ENCODE measurements around the gene NALCN. TPM values are rescaled to one million over a fixed set of nuclear protein-coding genes. Genes with fewer than 3 reads are reported as not detected.

Gene NALCN
- total RNA-seq, 3 donors from 2014 or later (not counting 1 experiment from before 2014, with no cell fraction given) = not detected

DNA sequence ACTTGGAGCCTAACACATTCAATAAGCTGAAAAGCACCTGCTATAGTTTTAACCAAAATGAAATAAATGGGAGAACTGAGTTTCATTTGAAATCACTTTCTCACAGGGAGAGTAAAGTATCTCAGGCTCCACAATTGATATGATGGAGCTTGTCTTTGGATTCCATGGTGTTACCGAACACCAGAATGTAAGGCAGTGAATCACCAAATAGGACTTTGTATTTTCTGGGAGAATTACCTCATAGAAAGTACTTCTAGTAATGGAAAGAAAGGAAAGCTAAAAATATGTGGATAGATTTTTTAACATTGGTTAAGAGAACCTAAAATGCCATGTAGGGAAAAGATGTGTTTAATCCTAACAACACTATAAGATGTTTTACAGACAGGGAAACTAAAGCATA is 123.6 kb downstream of the NALCN start:
- no peaks in the 10 kb centered on the region for H3K27me3 Mint-ChIP-seq (ENCODE audit: low read depth in 2 of 2)
- DNase-seq (no peak), ATAC-seq (no peak)
- TF ChIP-seq, protein P1, sequence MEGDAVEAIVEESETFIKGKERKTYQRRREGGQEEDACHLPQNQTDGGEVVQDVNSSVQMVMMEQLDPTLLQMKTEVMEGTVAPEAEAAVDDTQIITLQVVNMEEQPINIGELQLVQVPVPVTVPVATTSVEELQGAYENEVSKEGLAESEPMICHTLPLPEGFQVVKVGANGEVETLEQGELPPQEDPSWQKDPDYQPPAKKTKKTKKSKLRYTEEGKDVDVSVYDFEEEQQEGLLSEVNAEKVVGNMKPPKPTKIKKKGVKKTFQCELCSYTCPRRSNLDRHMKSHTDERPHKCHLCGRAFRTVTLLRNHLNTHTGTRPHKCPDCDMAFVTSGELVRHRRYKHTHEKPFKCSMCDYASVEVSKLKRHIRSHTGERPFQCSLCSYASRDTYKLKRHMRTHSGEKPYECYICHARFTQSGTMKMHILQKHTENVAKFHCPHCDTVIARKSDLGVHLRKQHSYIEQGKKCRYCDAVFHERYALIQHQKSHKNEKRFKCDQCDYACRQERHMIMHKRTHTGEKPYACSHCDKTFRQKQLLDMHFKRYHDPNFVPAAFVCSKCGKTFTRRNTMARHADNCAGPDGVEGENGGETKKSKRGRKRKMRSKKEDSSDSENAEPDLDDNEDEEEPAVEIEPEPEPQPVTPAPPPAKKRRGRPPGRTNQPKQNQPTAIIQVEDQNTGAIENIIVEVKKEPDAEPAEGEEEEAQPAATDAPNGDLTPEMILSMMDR (IDR thresholded peaks at IDR 0.05) = no peak
- H3K4me1 Mint-ChIP-seq = no peaks in the 10 kb centered on the region
- H3K9me3 ChIP-seq (ENCODE audit: control insufficient read depth, insufficient read depth, low read length) = no peaks in the 10 kb centered on the region
- H3K9me3 Mint-ChIP-seq = peaks cover 8 to 11% of the 10 kb centered on the region in 2 donors
- H3K27ac ChIP-seq (ENCODE audit: low read length) = no peak overlapping the region
- H3K4me3 Mint-ChIP-seq = no peak overlapping the region
- no peaks in the 10 kb centered on the region for H3K27me3 ChIP-seq (ENCODE audit: control insufficient read depth, insufficient read depth, low read length)
- 82% methylated on average over 1 of the region's 1 CpG for WGBS (ENCODE audit: insufficient coverage)
- no peak overlapping the region for H3K27ac Mint-ChIP-seq
- H3K36me3 Mint-ChIP-seq = no peaks in the 10 kb centered on the region
- no peak overlapping the region for H3K4me3 ChIP-seq (ENCODE audit: low read length)
- no peaks in the 10 kb centered on the region for H3K4me1 ChIP-seq (ENCODE audit: control insufficient read depth, insufficient read depth, low read length)
- H3K36me3 ChIP-seq (ENCODE audit: control insufficient read depth, insufficient read depth, low read length) = no peaks in the 10 kb centered on the region
- intact Hi-C loops (cut with micrococcal nuclease) = no loop called here

DNA sequence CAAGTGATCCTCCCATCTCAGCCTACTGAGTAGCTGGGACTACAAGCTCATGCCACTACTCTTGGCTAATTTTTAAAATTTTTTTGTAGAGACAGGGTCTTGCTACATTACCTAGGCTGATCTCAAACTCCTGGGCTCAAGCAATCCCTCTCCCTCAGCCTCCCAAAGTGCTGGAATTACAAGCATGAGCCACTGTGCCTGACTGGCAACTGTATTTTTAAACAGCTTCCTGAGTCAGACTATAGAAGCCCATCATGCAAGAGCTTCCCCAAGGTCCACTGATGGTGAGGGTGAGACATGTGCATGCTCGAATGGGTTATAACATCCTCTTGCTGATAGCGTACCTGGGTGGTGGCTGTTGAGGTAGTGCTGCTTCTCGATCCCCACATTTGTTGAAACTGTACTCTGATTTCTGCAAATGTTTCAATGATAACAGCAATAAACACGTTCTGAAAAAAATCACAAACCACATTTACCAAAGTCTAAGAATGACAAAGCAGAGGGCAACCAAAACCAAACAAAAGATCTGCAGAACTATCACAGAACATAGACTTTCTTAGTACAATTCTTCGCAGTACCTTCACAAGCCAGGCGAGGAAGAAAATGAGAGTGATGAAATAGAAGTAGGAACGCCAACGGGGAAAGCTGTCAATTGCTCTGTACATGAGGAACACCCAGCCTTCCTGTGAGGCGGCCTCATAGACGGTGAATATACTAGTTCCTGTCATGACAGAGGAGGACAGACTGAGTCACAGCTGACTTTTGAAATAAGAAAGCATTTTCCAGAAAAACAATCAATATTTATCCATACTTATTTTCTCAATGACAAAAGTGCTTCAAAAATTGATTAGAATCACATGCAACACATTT is 124.4 kb downstream of the NALCN start:
- Histone ChIP-seq H3K36me3 (ENCODE audit: control insufficient read depth, insufficient read depth, low read length) (no peaks in the 10 kb centered on the region), H3K4me1 (ENCODE audit: control insufficient read depth, insufficient read depth, low read length) (no peaks in the 10 kb centered on the region), H3K27me3 (ENCODE audit: control insufficient read depth, insufficient read depth, low read length) (no peaks in the 10 kb centered on the region), H3K9me3 (ENCODE audit: control insufficient read depth, insufficient read depth, low read length) (no peaks in the 10 kb centered on the region), H3K4me3 (ENCODE audit: low read length) (no peak overlapping the region), H3K27ac (ENCODE audit: low read length) (no peak overlapping the region)
- DNase-seq (no peak), ATAC-seq (no peak)
- Mint-ChIP-seq H3K9me3 (peaks cover 5 to 11% of the 10 kb centered on the region in 2 donors), H3K4me1 (no peaks in the 10 kb centered on the region), H3K27me3 (ENCODE audit: low read depth in 2 of 2) (no peaks in the 10 kb centered on the region), H3K4me3 (no peak overlapping the region), H3K36me3 (no peaks in the 10 kb centered on the region), H3K27ac (no peak overlapping the region)
- WGBS (ENCODE audit: insufficient coverage) = 70% methylated on average over 10 of the region's 10 CpGs
- intact Hi-C loops (cut with micrococcal nuclease) = no loop called here
- TF ChIP-seq, protein P1 (IDR thresholded peaks at IDR 0.05) = no peak

DNA sequence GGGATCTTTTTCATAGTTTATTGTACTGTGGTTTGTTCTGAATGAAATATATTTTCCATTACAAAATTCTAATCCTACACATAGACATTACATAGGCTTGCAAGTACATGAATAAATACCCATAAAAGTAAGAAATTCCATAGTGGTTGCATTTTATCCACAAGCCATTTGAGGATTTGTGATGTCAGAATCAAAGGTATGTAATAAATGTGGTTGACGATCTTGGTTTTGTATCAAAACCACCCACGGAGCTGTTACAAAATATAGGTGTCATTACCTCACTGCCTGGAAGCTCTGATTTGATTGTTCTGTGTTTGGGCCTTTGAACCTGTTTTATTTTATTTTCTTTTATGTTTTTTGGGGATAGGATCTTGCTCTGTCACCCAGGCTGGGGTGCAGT is 125.1 kb downstream of the NALCN start:
- peaks cover 3 to 13% of the 10 kb centered on the region in 2 donors for H3K9me3 Mint-ChIP-seq
- H3K4me1 Mint-ChIP-seq = no peaks in the 10 kb centered on the region
- intact Hi-C loops (cut with micrococcal nuclease) = no loop called here
- H3K27me3 Mint-ChIP-seq (ENCODE audit: low read depth in 2 of 2) = no peaks in the 10 kb centered on the region
- no peaks in the 10 kb centered on the region for H3K9me3 ChIP-seq (ENCODE audit: control insufficient read depth, insufficient read depth, low read length)
- DNase-seq (no peak), ATAC-seq (no peak)
- H3K4me3 Mint-ChIP-seq = no peak overlapping the region
- TF ChIP-seq, protein P1 (IDR thresholded peaks at IDR 0.05) = no peak
- no peaks in the 10 kb centered on the region for H3K27me3 ChIP-seq (ENCODE audit: control insufficient read depth, insufficient read depth, low read length)
- no peaks in the 10 kb centered on the region for H3K4me1 ChIP-seq (ENCODE audit: control insufficient read depth, insufficient read depth, low read length)
- no peak overlapping the region for H3K27ac Mint-ChIP-seq
- WGBS (ENCODE audit: insufficient coverage) = 100% methylated on average over 2 of the region's 2 CpGs
- H3K27ac ChIP-seq (ENCODE audit: low read length) = no peak overlapping the region
- H3K36me3 Mint-ChIP-seq = no peaks in the 10 kb centered on the region
- H3K4me3 ChIP-seq (ENCODE audit: low read length) = no peak overlapping the region
- no peaks in the 10 kb centered on the region for H3K36me3 ChIP-seq (ENCODE audit: control insufficient read depth, insufficient read depth, low read length)

Data from natural killer cell (primary cell).